Eye (tissue), 1 donor: ENCODE results near the gene DNAL4.

Source experiments
- DNase-seq: peaks from one replicate; pipeline ENCODE4 v3.0.0-alpha.2; 2015

DNAL4 gene, protein sequence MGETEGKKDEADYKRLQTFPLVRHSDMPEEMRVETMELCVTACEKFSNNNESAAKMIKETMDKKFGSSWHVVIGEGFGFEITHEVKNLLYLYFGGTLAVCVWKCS

GRCh38 chr22:38793721-38794466 is at the start of gene DNAL4:
TSS of gene DNAL4 (minus strand) at chr22:38794143. CDS start at chr22:38782731, 11,412 bp downstream.
- DNase-seq = peak; percentile 99

- DNase-seq = peak; percentile 89
Observed at GRCh38 chr22:38843201-38843656, 49.3 kb upstream of the DNAL4 start.

- no peak for DNase-seq
Observed at GRCh38 chr22:38842512-38843200, 48.7 kb upstream of the DNAL4 start.

DNA sequence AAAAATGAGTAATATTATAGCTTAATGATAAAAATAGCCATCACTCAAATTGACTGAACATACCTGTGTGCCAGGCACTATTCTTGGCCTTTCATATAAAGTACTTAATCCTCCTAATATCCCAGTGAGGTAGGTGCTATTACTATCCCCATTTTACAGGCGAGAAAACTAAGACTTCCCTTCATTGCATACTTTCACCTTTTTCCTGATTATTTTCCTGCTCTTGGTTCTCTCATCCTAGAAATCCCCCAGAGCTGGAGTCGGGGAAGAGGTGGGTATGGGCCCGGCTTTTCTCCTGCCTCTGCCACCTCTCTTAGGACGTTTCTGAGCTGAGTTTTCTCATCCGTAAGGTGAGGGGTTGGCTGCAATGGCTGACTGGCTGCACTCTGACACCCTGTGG is 47.7 kb upstream of the DNAL4 start:
- no peak for DNase-seq

GRCh38 chr22:38841211-38841610 is 47.3 kb upstream of the DNAL4 start:
- no peak for DNase-seq

DNA sequence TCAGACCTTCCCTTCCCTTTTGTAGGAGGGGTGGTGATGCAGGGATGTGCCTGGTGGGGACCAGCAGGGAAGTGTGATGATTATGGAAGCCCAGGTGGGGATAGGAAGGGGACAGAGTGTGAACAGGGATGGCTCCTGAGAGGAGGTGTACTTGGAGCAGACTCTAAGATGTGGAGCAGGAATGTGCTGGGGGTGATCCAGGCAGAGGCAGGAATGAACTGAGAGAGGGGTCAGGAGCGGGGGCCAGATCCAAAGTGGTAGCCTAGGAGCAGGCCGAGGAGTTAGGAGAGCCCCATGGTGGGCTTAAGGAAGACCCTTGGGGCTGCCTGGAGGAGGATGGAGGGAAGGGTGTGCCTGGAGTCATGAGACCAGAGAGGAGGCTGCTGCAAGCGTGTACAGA is 46.2 kb upstream of the DNAL4 start:
- no peak for DNase-seq

- DNase-seq = no peak
Observed at GRCh38 chr22:38839686-38840085, 45.7 kb upstream of the DNAL4 start.

- DNase-seq = no peak
Observed at GRCh38 chr22:38837414-38837928, 43.5 kb upstream of the DNAL4 start.

DNA sequence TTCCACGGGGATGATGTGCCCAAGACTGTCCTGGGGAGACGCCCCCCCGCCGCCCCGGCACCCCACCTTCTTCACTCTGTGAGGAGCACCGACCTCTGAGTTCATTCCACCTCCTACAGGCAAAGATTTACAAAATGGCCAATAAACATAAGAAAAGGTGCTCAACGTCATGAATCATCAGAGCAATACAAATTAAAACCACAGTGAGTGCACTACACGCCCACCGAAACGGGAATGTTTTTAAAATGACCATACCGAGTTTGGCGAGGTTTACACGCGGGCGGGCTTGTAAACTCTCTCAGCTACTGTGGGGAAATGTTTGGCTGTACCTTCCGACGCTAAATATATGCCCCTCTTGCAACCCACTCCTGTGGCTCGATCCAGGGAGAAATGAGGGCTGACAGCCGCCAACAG is 42.0 kb upstream of the DNAL4 start:
- DNase-seq = no peak

DNA sequence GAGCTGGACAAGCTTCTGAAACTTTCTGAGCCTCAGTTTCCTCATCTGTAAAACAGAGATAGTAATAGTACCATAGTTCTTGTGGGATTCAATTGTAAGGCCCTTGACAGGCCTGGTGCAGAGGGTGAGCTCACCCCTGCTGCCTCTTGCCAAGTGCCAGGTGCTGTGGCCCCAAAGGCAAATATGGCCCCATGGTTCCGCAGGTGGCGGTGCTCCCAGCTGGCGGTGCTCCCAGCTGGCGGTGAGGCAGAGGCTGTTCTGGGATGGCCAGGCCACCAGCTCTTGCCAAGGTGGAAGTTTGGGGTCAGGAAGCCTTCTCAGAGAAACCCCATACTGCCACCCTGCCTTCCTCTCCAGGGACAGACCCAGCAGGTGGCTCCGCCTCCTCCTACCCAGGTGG is 41.0 kb upstream of the DNAL4 start:
- no peak for DNase-seq

- no peak for DNase-seq
Observed at GRCh38 chr22:38834215-38834953, 40.4 kb upstream of the DNAL4 start.

GRCh38 chr22:38833061-38833460 is 39.1 kb upstream of the DNAL4 start:
- no peak for DNase-seq

DNA sequence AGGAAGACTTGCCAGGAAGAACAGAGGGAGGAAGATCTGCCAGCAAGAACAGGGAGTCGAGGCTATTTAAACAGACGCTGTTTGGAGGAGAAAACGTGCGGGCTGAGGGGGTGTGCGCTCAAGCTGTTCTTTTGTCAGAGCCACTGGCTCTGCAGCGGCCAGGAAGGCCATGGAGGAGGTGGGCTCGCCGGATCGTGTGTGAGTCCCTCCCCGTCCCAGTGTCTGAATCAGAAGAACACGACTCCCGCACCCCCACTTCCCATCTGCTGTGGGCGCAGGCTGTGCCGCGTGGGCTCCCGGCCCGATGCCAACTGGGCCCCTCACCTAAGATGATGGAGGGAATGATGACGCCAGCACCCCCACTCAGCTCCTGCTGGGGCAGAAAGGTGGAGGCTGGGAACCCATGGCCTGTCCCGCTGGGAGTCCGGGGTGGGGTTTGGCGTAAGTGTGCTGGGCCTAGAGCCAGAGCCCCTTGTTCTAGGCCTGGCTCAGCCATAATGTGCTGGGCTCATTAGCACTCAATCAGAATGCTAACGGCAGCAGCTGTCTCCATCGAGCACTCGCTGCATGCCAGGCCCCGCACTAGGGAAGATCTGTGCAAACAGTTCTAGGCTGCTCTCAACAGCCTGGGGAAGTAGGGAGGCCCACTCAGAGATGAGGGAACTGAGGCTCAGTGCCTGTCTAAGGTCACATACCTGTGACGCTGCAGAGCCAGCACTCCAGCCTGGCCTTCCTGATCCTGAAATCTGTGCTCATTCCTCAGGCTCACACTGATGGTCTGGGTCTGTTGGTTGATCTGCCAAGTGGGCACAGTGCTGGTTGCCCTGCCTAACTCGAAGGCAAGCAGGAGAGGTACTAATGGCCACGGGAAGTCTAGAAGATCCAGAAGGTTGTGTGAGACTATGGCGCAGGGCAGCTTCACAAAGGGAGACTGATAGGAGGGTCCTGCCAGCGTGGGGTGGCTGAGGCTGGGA is 38.3 kb upstream of the DNAL4 start:
- peak; percentile 17 for DNase-seq

GRCh38 chr22:38831166-38831945 is 37.4 kb upstream of the DNAL4 start:
- no peak for DNase-seq

- no peak for DNase-seq
Observed at GRCh38 chr22:38830845-38831108, 36.8 kb upstream of the DNAL4 start.

DNA sequence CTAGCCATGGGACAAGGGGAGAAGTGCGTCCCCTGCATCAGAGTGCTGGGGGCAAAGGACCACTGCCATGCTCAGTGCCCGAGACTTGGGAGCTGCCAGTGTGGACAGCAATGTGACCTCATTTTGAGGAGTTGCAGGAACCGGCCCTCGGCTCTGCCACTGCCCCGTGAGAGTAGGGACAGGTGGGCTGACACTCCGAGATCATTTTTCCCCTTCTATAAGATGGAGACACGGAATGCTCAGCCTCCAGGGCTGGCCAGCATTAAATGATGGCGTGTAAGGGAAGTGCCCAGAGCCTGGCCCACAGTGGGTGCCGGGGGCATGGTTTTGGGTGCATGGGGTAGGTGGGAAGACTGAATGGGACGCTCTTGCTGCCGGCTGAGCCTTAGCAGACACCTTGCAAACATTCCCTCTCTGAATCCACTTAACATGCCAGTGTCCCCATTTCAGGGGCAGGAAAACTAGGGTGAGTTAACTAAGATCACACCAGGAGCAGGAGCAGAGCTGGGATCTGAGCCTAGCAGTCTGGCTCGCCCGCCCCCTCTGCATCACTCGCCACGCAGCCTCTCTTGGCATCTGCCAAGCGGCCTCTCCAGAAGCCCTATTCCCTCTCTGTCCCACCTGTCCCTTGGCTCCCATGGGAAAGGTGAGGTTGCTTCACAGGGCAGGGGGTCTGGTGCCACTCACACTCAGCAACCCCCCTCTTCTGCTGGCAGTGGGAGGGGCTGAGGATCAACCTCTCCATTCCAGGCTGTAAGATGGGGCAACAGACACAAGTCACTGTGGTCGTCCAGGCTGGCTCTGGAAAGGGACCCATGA is 36.3 kb upstream of the DNAL4 start:
- DNase-seq = no peak

DNA sequence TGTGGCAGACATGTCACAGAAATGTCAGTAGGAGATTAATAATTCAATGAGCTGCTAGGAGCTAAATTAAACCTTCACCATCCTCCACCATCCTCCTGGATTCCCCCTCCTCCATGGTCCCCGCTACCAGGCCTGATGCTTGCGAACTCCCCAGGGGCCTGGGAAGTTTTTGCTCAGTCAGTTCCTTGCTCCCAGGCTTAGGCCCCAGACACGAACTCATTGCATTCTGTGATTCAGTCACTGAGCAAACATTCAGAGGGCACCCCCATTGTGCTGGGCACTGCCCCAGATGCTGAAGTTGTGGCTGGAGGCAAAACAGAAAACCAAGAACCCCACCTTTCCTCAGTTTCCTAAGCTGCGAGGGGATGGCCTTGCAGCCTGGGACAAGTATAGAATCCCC is 35.5 kb upstream of the DNAL4 start:
- DNase-seq = no peak

GRCh38 chr22:38828616-38829205 is 34.8 kb upstream of the DNAL4 start:
- DNase-seq = no peak

- DNase-seq = no peak
Observed at GRCh38 chr22:38828191-38828590, 34.2 kb upstream of the DNAL4 start.

- DNase-seq = no peak
Observed at GRCh38 chr22:38827510-38827909, 33.6 kb upstream of the DNAL4 start.
